CD4-positive, alpha-beta T cell treated with Interferon gamma for 1 hour (primary cell): ENCODE measurements around the gene CAMTA1.
"Not testable (repeated sequence)": the region's sequence is repeated elsewhere in the genome, so short reads cannot be mapped to it uniquely, and the experiment has no call there.

Experiments used
- DNase-seq: peaks from one replicate; pipeline ENCODE4 v3.0.0-alpha.2; 2020

The CAMTA1 gene

DNA sequence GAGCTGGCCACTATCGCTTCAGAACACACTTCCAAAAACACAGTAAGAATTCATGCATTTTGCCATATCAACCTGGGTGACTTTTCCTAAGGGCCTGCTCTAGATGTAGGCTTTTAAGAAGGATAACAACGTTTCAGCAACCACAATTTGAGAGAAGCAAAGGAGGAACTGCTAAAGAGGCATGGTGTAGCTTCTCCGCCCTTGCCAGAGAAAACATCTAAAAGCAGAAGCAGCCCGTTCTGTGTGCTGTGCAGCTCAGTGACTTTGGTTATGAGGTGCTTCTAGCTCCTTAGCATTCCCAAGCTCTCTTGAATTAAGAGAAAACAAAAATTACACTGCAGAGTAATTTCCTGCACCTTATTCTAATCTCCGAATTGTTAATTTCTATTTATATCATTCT, 1001.5 kb downstream of the CAMTA1 start:
- no peak for DNase-seq

DNA sequence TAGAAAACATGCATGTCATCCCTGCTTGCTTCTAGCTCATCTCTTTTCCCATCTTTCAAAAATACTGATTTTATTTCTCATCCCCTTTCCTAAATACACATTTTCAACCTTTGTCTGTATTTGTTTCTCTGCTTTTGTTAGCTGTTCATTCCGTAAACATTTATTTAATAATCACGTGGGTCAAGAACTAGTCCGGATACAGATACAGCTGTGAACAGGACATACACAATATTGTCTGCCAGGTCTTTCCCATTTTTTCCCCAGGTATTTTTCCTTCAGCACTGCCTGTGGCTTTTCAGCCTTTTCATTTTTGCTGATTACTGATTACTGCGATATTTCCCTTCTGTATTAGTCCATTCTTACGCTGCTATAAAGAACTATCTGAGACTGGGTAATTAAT, 1004.6 kb downstream of the CAMTA1 start:
- no peak for DNase-seq

DNA sequence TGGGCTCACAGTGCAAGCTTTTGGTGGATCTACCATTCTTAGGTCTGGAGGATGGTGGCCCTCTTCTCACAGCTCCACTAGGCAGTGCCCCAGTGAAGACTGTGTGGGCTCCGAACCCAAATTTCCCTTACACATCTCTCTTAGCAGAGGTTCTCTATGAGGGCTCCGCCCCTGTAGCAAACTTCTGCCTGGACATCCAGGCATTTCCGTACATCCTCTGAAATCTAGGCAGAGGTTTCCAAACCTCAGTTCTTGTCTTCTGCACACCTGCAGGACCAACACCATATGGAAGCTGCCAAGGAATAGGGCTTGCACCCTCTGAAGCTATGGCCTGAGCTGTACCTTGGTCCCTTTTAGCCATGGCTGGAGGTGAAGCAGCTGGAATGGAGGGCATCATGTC, 1005.8 kb downstream of the CAMTA1 start:
- not testable (repeated sequence) for DNase-seq

DNA sequence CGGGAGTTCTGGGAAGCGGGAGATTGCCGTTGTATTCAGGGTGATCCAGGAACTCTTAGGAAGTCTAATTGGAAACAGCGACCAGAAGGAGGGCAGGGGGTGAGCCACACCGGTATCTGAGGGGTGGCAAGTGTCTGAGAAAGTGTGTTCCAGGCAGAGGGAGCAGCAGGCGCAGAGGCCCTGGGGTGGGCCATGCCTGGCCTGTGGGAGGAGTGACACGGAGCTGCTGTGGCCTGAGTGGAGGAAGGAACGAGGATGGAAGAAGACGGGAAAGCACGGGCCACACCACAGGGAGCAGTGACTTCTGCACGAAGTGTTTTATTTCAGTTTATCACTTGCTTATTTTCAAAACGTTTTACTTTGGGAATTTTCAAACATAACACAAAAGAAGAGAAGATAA, 1010.2 kb downstream of the CAMTA1 start:
- DNase-seq, result no peak

DNA sequence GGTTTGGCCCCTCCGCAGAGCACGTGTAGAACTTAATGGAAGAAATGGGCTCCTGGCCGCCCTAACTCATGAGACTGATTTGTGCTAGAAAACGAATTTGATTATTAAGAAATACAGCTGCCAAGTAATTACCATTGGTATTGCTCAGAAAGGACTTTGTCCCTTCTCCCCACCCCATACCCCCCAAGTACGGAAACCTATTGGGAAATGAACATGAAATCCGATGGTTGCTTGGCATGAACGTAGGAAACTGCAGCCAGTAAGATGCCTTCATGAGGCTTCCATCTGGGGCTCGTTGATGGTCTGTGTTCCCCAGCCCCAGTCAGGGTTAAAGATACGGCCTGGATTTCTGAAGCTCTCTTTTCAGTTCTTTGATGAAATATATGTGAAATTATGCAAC, 1020.2 kb downstream of the CAMTA1 start:
- DNase-seq, result no peak

DNA sequence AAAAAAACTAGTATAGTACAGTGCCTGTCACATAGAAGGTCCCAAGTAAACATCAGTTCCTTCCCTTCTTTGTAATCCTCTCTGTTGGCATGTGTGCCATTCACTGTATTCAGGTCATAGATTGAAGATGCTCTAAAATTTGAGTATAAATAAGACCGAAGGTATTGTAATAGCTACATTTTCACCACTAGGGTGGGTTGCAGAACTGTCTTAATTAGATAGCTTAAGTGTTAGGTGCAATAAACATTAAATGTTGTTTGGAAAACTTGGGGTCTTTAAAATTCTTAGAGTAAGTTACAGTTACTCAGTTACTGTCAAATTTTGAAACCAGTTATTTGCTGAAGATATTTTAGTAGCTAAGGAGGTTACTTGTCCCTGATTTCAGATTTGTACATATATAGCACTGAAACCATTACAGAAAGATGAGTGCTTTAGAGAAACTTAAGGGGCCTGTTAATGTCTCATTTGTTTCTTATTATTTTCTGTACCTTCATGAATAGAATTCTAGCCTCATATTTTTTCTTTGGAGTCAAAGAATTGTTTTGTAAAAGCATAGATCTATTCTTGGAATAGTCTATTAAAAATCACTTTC, 1023.1 kb downstream of the CAMTA1 start:
- no peak for DNase-seq

DNA sequence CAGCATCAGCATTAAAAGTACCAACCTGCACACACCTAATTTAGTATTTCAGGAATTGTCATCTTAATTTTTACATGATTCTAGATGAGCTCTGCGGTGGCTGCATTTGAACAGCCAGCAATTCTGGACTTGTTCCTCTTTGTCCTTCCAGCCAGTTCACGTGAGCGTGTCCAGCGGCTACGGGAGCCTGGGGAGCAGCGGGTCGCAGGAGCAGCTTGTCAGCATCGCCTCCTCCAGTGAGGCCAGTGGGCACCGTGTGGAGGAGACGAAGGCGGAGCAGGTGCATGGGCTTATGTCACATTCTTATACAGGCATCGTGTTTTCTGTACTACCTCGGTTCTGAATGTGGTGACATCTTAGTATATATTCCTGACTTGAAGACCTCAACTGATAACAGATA, 1024.5 kb downstream of the CAMTA1 start:
- no peak for DNase-seq

DNA sequence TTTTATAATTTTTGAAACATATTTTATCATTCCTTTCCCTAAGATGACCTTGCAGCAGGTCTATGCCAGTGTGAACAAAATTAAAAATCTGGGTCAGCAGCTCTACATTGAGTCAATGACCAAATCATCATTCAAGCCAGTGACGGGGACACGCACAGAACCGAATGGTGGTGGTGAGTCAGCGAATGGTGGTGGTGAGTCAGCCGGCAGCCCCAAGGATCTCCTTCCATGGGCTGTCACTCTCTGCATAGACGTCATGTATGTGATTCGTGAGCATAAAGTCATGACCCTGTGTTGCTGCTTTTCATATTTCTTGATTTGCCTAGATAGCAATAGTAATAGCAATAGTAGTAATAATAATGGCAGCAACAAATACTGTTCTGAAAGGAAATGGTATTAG, 1025.1 kb downstream of the CAMTA1 start:
- peak; percentile 4 for DNase-seq

DNA sequence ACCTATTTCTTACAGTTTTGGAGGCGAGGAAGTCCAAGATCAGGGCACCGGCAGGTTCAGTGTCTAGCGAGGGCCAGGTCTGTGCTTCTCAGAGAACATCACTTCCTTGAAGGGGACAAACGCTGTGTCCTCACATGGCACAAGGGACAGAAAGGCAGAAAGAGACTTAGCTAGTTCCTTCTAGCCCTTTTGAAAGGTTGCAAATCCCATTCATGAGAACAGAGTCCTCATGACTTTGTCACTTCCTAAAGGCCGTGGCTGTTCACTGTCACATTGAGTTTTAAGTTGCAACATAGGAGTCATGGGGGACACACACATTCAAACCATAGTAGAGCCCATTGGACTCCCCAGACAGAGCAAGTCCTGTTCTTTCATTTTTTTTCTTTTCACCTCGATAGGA, 1026.2 kb downstream of the CAMTA1 start:
- DNase-seq, result no peak

DNA sequence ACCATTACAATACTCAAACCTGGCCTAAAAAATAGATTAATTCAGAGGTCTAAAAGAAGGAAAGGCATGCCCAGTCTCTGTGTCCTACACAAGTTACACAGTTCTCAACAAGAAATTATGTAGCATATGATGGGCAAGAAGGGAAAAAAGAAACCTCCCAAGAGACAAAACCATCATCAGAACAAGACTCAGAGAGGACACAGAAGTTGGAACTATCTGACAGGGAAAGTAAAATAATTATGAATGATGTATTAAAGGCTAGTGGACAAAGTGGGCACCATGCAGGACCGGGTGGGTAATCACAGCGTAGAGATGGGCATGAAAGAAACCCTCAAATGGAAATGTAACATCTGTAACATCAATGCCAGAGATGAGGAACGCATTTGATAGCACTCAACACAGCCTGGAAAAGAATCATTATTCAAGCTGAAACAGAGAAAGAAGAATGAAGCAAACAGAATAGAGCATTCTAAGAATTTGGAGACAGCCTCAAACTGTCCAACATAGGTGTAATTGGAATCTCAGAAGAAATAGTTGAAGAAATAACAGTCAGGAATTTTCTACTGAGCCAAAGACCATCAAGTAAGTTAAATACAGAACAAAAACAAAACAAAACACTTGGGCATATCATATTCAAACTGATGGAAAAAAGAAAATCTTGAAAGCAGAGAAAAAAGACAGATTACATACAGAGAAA, 1028.6 kb downstream of the CAMTA1 start:
- no peak for DNase-seq
